ENCODE results near the gene HMCN2.

Gene HMCN2

GRCh38 chr9:130443456-130443801, 177.9 kb downstream of the HMCN2 start:
- DNase-seq: no peak

- DNase-seq: no peak
Measured at GRCh38 chr9:130443840-130444492, 178.4 kb downstream of the HMCN2 start.

GRCh38 chr9:130444565-130445221, 179.1 kb downstream of the HMCN2 start, which contains the start of gene ASS1:
Gene ASS1, plus strand, starts transcription at chr9:130444961. Its CDS starts 7,268 bp downstream, at chr9:130452229.
- peak; percentile 75 for DNase-seq

GRCh38 chr9:130445268-130445983, 179.9 kb downstream of the HMCN2 start:
- no peak for DNase-seq

GRCh38 chr9:130446101-130446861, 180.7 kb downstream of the HMCN2 start:
- DNase-seq: peak; percentile 91

- no peak for DNase-seq
Measured at GRCh38 chr9:130447193-130447816, 181.7 kb downstream of the HMCN2 start.

- DNase-seq: no peak
Measured at GRCh38 chr9:130448035-130448624, 182.6 kb downstream of the HMCN2 start.

DNA sequence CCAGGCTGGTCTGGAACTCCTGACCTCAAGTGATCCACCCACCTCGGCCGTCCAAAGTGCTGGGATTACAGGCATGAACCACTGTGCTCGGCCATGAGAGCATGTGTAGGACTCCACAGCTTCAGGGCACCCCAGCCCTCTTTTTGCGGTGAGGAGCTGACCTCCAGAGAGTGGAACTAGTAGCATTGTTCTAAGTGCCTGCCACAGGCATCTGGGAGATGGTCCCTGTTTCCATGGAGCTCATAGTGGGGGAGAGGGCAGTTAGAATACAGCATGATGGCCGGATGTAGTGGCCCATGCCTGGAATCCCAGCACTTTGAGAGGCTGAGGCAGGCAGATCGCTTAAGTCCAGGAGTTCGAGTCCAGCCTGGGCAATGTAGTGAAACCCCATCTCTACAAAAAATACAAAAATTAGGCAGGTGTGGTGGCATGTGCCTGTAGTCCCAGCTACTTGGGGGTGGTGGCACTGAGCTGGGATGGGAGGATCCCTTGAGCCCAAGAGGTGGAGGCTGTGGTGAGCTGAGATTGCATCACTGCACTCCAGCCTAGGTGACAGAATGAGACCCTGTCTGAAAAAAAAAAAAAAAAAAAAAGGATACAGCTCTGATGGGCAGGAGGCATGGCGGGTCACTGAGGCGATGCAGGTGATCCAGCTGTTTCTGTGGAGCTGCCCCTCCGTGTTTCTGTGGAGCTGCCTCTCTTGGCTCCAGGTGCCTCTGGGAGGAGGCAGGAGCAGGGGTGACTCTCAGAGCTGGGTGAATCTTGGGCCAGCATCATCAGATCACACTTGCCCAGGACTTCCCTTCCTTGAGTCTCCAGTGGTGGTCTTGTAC, 183.4 kb downstream of the HMCN2 start:
- DNase-seq: no peak

DNA sequence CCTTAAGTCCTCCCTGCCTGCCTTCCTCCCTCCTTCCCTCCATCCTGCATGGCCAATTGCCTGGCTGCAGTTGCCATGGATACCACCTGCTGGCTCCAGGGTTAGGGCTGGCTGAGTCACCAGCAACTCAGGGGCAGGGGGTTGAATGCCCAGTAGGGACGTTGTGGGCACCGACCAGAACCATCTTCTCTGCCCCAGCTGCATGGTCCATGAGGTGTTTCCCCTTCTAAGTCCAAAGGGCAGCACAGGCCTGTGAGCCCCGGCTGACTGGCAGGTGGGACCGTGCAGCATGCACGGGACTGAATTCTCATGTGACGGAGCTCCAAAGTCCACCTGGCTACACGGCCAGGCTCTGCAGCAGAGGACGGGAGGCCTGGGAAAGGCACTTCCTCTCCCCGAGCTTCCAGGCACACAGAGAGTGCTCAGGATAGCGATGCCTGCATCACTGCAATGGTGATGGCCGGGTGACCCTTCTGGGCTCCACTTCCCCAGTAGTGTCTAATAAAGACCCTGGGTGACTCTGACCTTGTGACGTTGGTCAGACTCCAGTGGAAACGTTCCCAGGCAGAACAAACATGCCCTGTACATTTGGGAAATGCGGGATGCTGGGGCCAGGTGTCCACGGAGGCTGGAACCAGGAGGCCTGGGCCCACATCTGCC, 184.9 kb downstream of the HMCN2 start:
- DNase-seq: no peak

DNA sequence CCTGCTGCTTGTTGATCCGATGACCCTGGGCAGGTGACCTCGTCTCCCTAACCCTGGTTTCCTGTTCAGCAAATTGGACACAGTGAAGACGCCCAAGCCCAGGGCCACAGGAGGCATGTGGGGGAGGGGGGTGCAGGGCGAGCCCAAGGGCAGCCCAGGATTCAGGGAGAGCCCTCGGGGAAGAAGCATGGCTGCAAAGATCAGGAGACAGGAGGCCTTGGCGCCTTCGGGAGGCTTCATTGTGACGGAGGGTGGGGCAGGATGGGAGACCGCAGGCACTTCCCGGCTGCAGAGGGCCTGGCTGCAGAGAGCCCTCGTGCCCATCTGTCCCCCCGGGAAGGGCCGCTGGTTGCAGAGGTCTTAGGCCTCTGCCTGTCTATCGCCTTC, 185.4 kb downstream of the HMCN2 start:
- DNase-seq: no peak

DNA sequence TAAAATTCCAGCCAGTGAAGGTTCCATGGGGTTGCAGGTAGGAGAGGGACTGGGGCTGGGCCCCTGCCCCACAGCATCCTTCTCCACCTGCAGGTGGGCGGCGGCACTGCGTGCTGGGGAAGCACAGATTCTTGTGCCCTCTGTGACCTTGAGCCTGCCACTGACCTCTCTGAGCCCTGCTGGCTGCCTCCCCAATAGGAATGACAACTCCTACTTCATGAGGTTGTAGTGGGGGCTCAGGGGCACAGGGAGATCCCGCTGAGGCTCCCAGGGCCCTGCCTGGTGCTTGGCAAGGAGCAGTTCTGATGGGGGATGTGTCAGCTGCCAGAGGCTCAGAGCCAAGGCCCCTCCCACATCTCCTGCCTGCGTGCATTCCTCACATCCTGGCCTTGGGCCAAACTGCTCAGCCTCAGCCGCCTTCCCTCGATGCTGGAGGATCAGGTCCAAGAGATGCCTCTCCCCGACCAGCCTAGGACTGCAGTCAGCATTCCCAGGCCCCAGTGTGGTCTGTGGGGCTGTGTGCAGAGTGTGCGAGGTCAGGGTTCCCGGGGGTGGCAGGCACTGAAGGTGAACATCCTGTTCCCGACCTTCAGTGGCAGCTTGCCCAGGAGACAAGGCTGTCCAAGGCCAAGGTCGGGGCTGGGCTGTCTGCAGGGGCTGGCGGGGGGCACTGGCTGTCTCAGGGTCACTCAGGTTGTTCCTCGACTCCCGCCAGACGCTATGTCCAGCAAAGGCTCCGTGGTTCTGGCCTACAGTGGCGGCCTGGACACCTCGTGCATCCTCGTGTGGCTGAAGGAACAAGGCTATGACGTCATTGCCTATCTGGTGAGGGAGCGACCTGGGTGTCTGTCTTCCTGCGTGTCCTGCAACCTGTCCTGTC, 186.2 kb downstream of the HMCN2 start:
- DNase-seq: peak; percentile 87

GRCh38 chr9:130452835-130453234, 187.3 kb downstream of the HMCN2 start:
- DNase-seq: no peak

GRCh38 chr9:130453487-130453886, 187.9 kb downstream of the HMCN2 start:
- no peak for DNase-seq

DNA sequence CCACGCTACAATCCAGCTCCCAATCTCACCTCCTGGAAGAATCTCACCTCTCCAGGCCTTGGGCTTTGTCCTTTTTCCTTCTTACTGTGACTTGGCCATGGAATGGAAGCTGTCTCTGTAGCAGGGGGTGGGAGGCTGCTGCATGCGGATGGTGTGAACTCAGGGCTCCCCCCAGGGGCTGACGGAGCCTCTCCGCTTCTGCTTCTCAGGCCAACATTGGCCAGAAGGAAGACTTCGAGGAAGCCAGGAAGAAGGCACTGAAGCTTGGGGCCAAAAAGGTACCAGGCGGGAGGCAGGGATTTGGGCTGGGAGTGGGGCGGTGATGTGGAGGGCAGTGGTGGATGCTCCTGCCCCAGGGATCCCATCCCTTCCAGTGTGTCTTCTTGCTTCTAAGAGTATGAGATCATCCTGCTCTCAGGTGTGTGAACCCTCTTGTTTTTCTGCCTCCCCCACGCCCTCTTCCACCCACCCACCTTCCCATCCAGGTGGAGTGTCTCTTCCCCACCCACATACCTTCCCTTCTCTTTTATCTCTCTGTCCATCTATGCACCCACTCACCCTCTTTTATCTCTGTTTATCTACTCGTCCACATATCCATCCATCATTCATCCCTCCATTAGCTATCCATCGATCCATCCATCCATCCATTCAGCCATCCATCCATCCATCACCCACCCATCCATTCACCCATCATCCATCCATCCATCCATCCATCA, 188.7 kb downstream of the HMCN2 start:
- no peak for DNase-seq

DNA sequence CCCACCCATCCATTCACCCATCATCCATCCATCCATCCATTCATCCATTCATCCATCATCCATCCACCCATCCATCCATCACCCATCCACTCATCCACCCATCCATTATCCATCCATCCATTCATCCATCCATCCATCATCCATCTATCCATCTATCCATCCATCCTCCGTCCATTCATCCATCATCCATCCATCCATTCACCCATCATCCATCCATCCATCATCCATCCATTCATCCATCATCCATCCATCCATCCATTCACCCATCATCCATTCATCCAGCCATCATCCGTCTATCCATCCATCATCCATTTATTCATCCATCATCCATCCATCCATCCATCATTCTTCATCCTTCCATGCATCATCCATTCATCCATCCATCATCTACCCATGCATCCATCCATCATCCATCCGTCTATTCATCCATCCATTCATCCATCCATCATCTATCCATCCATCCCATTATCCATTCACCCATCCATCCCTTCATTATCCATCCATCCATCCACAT, 189.3 kb downstream of the HMCN2 start:
- DNase-seq: no peak

DNA sequence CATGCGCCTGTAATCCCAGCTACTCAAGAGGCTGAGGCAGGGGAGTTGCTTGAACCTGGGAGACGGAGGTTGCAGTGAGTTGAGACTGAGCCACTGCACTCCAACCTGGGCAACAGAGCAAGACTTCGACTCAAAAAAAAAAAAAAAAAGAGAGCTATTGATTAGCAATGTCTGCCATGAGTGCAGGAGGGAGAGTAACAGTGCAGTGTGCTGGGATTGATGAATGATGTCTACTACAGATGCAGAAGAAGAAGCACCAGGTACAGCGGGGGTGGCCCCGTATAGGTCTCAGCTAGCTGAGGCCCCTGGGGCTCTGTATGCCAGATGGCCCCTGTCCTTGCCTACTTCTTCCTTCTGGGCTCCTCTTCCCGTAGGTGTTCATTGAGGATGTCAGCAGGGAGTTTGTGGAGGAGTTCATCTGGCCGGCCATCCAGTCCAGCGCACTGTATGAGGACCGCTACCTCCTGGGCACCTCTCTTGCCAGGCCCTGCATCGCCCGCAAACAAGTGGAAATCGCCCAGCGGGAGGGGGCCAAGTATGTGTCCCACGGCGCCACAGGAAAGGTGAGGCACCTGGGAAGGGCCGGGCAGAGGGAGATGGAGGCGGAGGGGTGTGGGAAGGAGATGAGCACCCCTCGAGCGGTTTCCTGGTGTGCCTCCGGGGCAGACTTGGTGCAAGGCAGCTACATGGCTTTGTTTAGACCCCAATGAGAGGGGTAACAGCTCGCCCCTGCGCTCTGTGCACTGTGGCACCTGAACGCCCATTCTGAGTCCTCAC, 192.7 kb downstream of the HMCN2 start:
- no peak for DNase-seq

- DNase-seq: no peak
Measured at GRCh38 chr9:130458804-130459067, 193.2 kb downstream of the HMCN2 start.

GRCh38 chr9:130459151-130459550, 193.6 kb downstream of the HMCN2 start:
- no peak for DNase-seq
